ENCODE measurements around the gene SALL2.

DNA sequence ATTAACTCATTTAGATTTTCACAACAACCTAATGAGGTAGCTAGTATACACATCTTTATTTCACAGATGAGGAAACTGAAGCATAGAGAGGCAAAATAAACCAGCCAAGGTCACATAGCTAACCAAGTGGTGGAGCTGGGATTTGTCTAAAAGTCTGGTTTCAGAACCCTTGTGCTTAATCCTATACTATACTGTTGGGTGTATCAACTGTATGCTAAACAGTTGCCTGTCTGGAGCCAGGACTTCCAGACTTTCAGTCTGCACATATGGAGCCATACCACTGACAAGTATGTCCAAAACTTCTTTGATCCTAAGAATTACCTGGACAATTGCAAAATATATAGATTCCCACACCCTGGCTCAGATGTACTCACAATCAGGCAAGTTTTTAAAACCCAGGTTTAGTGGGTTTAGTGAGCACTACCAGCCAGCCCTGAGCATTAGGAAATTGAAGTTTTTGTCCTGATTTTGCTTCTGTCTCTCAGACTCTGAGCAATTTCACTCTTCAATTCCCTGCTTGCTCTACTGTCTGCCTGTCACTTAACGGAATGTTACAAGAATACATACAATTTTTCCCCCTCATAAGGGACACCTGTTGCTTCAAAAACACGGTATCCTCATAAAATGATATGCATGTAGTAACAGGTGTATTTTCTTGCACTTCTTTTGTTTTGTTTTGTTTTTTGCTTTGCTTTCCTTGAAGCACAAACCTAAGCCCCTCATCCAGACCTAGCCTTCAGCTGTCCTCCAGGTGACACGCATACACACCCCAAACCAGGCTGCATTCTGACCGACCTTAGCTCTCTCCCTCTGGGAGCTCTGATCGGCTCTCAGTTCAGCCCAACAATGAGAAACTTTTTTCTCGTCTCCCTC is 9.6 kb upstream of the SALL2 start:
- no peak for TF ChIP-seq EZH2 (IDR thresholded peaks at IDR 0.05)
- TF ChIP-seq POLR2AphosphoS5 (IDR thresholded peaks at IDR 0.05; ENCODE audit: borderline replicate concordance, low read depth, low read length): no peak
- TF ChIP-seq FOXP2 (optimal IDR thresholded peaks at IDR 0.05; ENCODE audit: control extremely low read depth, extremely low read length, insufficient read depth): no peak
